Stimulated activated CD4-positive, alpha-beta T cell treated with anti-CD3 and anti-CD28 coated beads, Interleukin-15, amount 100 ng/mL, for 24 hours (primary cell): Measurements from ENCODE around the gene RSRP1.
A peak's percentile ranks its signal among the peaks of the same experiment; 100 is the strongest.
"Not testable (repeated sequence)": the region's sequence is repeated elsewhere in the genome, so short reads cannot be mapped to it uniquely, and the experiment has no call there.

ENCODE experiments used
- DNase-seq: peaks from one replicate; pipeline ENCODE4 v3.0.0-alpha.2; 2020

RSRP1 gene

GRCh38 chr1:25255706-25256577 lies 8.7 kb upstream of the RSRP1 start:
- DNase-seq = no peak

- no peak for DNase-seq
Observed at GRCh38 chr1:25253911-25254310, 6.7 kb upstream of the RSRP1 start.

- no peak for DNase-seq
Observed at GRCh38 chr1:25247829-25248754, 838 bp upstream of the RSRP1 start.

GRCh38 chr1:25246600-25247023 lies 642 bp downstream of the RSRP1 start:
- DNase-seq = peak; percentile 53

- DNase-seq = no peak
Observed at GRCh38 chr1:25245809-25246599, 1.2 kb downstream of the RSRP1 start.

GRCh38 chr1:25245393-25245792 lies 1.9 kb downstream of the RSRP1 start:
- DNase-seq = no peak

- DNase-seq = no peak
Observed at GRCh38 chr1:25243907-25244306, 3.3 kb downstream of the RSRP1 start.

- peak; percentile 97 for DNase-seq
Observed at GRCh38 chr1:25239681-25240541, 7.3 kb downstream of the RSRP1 start.

- no peak for DNase-seq
Observed at GRCh38 chr1:25238046-25238445, 9.2 kb downstream of the RSRP1 start.

- not testable (repeated sequence) for DNase-seq
Observed at GRCh38 chr1:25236261-25236660, 11.0 kb downstream of the RSRP1 start.

GRCh38 chr1:25235411-25235810 lies 11.8 kb downstream of the RSRP1 start:
- not testable (repeated sequence) for DNase-seq

GRCh38 chr1:25232866-25233784 lies 14.1 kb downstream of the RSRP1 start:
- DNase-seq = peak; percentile 75

- DNase-seq = peak; percentile 94
Observed at GRCh38 chr1:25232027-25232865, 15.0 kb downstream of the RSRP1 start, which contains the start of gene SYF2. TSS of gene SYF2 (minus strand) at chr1:25232502. CDS start at chr1:25232467, 35 bp downstream.

GRCh38 chr1:25223471-25223870 lies 23.8 kb downstream of the RSRP1 start:
- no peak for DNase-seq

- no peak for DNase-seq
Observed at GRCh38 chr1:25222606-25223005, 24.6 kb downstream of the RSRP1 start.

GRCh38 chr1:25220666-25221065 lies 26.6 kb downstream of the RSRP1 start:
- DNase-seq = no peak

- no peak for DNase-seq
Observed at GRCh38 chr1:25219661-25220251, 27.5 kb downstream of the RSRP1 start.

- no peak for DNase-seq
Observed at GRCh38 chr1:25217598-25218232, 29.5 kb downstream of the RSRP1 start.

GRCh38 chr1:25217015-25217414 lies 30.2 kb downstream of the RSRP1 start:
- DNase-seq = no peak
